ENCODE measurements around the gene CREB5.

- no peak for TF ChIP-seq CTCF (IDR thresholded peaks at IDR 0.05)
- no peak for TF ChIP-seq POLR2A (IDR thresholded peaks at IDR 0.05; ENCODE audit: low read depth)
- TF ChIP-seq EP300 (IDR thresholded peaks at IDR 0.05), result no peak
- no peak for TF ChIP-seq POLR2AphosphoS5 (IDR thresholded peaks at IDR 0.05)
These were observed 297.4 kb downstream of the CREB5 start for GRCh38 chr7:28709748-28710147.

Measured in esophagus muscularis mucosa (tissue), 4 donors.